Activated CD8-positive, alpha-beta T cell treated with anti-CD3 and anti-CD28 coated beads, Interleukin-2, amount 10 ng/mL, durations not matched to agents 7 days and 5 days (primary cell): ENCODE data around the gene ZBTB2. TPM values are rescaled to one million over a fixed set of nuclear protein-coding genes. Genes with fewer than 3 reads are reported as not detected.
A peak's percentile ranks its signal among the peaks of the same experiment; 100 is the strongest.
"Not testable (repeated sequence)": the region's sequence is repeated elsewhere in the genome, so short reads cannot be mapped to it uniquely, and the experiment has no call there.

Experiments
- ATAC-seq: fragments of 150-1000 bp; cut with Tn5 transposase; one replicate; pipeline ENCODE4 v1.10.0; 2021; ENCODE audit warnings: moderate library complexity
- CTCF ChIA-PET: fragments of 350-600 bp; sonication (Branson Sonifier 250); formaldehyde crosslinking; loops from one replicate; lab custom pipeline; 2021; ENCODE audit warnings: antibody characterized with exemption; lab: Charles Lee
- POLR2A ChIA-PET: fragments of 350-600 bp; sonication (Branson Sonifier 250); formaldehyde crosslinking; loops from one replicate; lab custom pipeline; 2021; ENCODE audit warnings: antibody characterized with exemption; lab: Charles Lee
- DNase-seq: peaks from one replicate; pipeline ENCODE4 v3.0.0-alpha.2; 2020
- H3K27ac Mint-ChIP-seq: one replicate; pipeline ENCODE4 v1.8.0; 2021; ENCODE audit warnings: mild to moderate bottlenecking, mixed read lengths
- H3K27me3 Mint-ChIP-seq: one replicate; pipeline ENCODE4 v1.8.0; 2021; ENCODE audit warnings: low read depth, mixed read lengths
- H3K36me3 Mint-ChIP-seq: one replicate; pipeline ENCODE4 v1.8.0; 2021; ENCODE audit warnings: low read depth, mixed read lengths
- H3K4me1 Mint-ChIP-seq: one replicate; pipeline ENCODE4 v1.8.0; 2021; ENCODE audit warnings: low read depth, mixed read lengths
- H3K4me3 Mint-ChIP-seq: one replicate; pipeline ENCODE4 v1.8.0; 2021; ENCODE audit warnings: mild to moderate bottlenecking, mixed read lengths
- H3K9me3 Mint-ChIP-seq: one replicate; pipeline ENCODE4 v1.8.0; 2022; ENCODE audit warnings: mixed read lengths; ENCODE audit not compliant: insufficient read depth
- total RNA-seq, 2 experiments: library from RNA; stranded (reverse); gene quantifications; one replicate each; pipeline ENCODE4 v1.2.3, GENCODE V29; 2021

The ZBTB2 gene
- total RNA-seq, 2 experiments from 2014 or later: 24.0 to 25.6 TPM

- Mint-ChIP-seq H3K4me3 (peak overlapping the region; percentile 57), H3K4me1 (peaks cover 24% of the 10 kb centered on the region), H3K36me3 (no peaks in the 10 kb centered on the region), H3K9me3 (no peaks in the 10 kb centered on the region), H3K27me3 (peaks cover 46% of the 10 kb centered on the region), H3K27ac (no peak overlapping the region)
- ChIA-PET POLR2A (interaction anchor here (1.2 kb wide), 1 partner anchor 312 kb away, joined by 3 read pairs; no protein-coding TSS in a partner anchor), CTCF (interaction anchor here (0.7 to 7.6 kb wide), 11 partner anchors 8 to 435 kb away, joined by 3 to 326 read pairs (median 10); no protein-coding TSS in a partner anchor)
- DNase-seq: no peak
- no peak for ATAC-seq
Measured at GRCh38 chr6:151326116-151326825, 65.1 kb downstream of the ZBTB2 start.

DNA sequence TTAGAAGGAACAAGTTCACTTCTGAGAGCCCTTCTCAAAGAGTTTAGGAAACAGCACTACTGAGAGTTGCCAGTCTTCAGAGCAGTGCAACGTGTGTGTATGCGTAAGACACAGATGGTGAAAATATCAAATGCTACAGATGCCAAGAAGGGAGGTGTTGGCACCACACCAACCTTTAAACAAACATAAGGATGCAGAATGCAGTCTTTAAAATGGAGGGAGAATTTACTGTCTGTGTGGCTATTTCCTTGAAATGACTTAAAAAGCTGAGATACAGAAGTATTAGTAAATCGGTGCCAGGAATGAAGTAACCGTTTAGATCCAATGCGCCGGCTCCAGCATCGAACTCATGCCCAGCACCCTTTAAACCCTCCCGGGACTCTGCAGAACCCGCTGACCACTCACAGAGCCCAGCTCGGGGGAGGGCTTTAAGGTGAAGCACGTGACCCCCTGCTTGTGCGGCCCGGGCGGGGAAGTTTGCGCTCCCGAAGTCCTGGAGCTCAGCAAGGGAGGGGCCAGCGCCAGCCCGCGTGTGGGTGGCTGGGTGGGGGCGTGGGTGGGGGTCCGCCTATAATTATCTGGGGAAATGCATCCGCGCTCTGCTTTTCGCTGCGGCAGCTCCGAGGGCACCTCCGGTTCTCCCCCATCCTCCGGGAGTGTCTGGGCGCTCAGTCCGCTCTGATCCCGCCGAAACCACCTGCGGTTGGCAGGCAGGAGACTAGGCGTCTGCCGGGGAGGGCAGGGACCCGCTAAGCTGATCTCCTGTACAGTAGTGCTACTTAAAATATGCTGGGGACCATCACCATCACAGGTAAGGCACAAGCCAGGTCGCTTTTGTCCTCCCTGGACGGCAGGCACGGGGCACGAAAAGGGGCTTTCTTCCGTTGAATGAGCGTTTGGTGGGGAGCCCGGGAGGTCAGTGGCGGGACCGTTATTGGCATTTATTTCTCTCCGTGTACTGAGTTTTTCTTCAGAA, 66.0 kb downstream of the ZBTB2 start:
- Mint-ChIP-seq H3K27ac (no peak overlapping the region), H3K4me3 (peak overlapping the region; percentile 57), H3K9me3 (no peaks in the 10 kb centered on the region), H3K4me1 (peaks cover 24% of the 10 kb centered on the region), H3K36me3 (no peaks in the 10 kb centered on the region), H3K27me3 (peaks cover 50% of the 10 kb centered on the region)
- DNase-seq (peak; percentile 25), ATAC-seq (peak; percentile 58)
- ChIA-PET CTCF (interaction anchor here (0.7 to 7.6 kb wide), 68 partner anchors 9 to 718 kb away, joined by 3 to 326 read pairs (median 5); partner anchors contain the start of genes MTHFD1L and RMND1), POLR2A (interaction anchor here (1.0 to 1.2 kb wide), 2 partner anchors 311 kb away, joined by 3 to 4 read pairs; no protein-coding TSS in a partner anchor)

DNA sequence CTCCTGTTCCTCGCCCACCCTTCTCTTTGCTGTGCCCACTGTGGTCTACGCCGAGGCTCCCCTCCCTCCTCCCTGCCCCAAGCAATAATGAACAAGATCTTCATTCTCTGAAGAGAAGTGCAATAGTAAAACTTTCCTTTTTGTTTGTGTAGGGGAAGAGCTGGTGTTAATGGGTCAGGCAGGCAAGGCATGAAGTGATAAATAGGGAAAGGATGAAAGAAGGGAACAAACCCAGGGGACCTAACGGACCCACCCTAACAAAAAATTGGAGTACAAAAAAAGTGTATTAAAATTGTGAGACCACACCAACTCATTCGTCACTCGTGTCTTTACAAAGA, 66.9 kb downstream of the ZBTB2 start:
- no peak overlapping the region for H3K4me3 Mint-ChIP-seq
- CTCF ChIA-PET: interaction anchor here (0.7 to 7.6 kb wide), 75 partner anchors 10 to 906 kb away, joined by 3 to 326 read pairs (median 5); partner anchors contain the start of genes MTHFD1L and RMND1

DNA sequence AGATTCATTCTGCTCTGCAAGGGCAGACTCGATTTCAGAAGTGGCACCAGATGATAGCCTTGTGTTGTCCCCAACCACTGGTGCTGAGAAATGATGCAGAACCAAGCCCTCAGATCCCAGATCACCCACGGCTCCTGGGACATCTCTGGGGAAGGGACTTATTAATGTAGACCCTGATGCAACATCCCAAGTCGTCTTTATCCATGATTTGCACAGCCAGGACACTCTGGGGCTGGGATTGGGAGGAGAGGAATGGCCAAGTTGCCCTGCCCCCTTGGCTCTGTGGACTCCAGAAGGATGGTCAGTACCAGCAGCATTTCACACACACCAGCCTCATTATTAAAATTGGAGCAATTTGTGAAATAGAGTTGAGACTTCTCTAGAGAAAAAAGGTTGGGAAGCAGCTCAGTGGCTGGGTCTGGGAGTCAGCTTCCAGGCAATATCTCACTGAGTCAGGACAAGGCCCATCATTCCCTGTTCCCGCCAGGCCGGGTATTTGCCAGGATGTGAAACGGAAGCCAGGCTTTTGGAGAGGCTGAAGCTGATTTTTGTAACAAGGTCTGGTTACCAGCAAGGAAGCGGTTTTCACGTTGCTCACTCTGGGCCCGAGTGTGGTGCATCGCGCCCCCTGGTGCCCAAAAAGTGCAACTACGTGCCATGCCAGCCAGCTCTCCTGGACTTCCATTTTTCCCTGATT, 67.4 kb downstream of the ZBTB2 start:
- H3K9me3 Mint-ChIP-seq: no peaks in the 10 kb centered on the region
- H3K4me1 Mint-ChIP-seq: peaks cover 24% of the 10 kb centered on the region
- ATAC-seq: peak; percentile 62
- POLR2A ChIA-PET: interaction anchor here (0.6 to 1.1 kb wide), 4 partner anchors 66 to 1619 kb away, joined by 3 to 6 read pairs (median 4); no protein-coding TSS in a partner anchor
- CTCF ChIA-PET: interaction anchor here (0.7 to 7.6 kb wide), 63 partner anchors 9 to 906 kb away, joined by 3 to 326 read pairs (median 5); partner anchors contain the start of gene MTHFD1L
- H3K27me3 Mint-ChIP-seq: peaks cover 53% of the 10 kb centered on the region
- no peak overlapping the region for H3K4me3 Mint-ChIP-seq
- H3K36me3 Mint-ChIP-seq: no peaks in the 10 kb centered on the region
- no peak overlapping the region for H3K27ac Mint-ChIP-seq
- peak; percentile 79 for DNase-seq

More for the DNA sequence above, 66.9 kb downstream of the ZBTB2 start:
- no peaks in the 10 kb centered on the region for H3K36me3 Mint-ChIP-seq
- H3K27me3 Mint-ChIP-seq: peaks cover 53% of the 10 kb centered on the region
- no peak overlapping the region for H3K27ac Mint-ChIP-seq
- POLR2A ChIA-PET: interaction anchor here (1.0 to 1.1 kb wide), 2 partner anchors 310 to 458 kb away, joined by 3 to 4 read pairs; no protein-coding TSS in a partner anchor
- H3K9me3 Mint-ChIP-seq: no peaks in the 10 kb centered on the region
- H3K4me1 Mint-ChIP-seq: peaks cover 24% of the 10 kb centered on the region
- DNase-seq (no peak), ATAC-seq (no peak)

DNA sequence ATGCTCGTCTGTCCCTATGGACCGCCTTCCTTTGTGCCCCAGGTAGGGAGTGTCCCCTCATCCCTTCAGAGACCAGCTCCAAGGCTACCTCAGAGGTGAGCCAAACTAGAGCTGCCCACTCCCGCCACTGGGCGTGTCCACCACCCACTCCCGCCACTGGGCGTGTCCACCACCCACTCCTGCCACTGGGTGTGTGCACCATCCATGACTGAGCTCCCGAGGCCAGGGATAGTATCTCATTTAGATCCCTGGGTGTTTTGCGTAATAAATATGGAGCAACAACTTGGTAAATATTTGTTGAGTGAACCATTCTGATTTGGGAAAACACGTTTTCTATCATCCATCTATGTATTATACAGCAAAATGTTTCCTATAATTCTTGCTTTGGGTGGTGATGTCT, 68.8 kb downstream of the ZBTB2 start:
- CTCF ChIA-PET: interaction anchor here (0.8 to 7.6 kb wide), 3 partner anchors 12 to 432 kb away, joined by 3 to 326 read pairs (median 211); no protein-coding TSS in a partner anchor

GRCh38 chr6:151321438-151321837, 69.9 kb downstream of the ZBTB2 start:
- Mint-ChIP-seq H3K27me3 (peaks cover 50% of the 10 kb centered on the region), H3K4me1 (peaks cover 24% of the 10 kb centered on the region), H3K27ac (no peak overlapping the region), H3K9me3 (no peaks in the 10 kb centered on the region), H3K4me3 (no peak overlapping the region), H3K36me3 (no peaks in the 10 kb centered on the region)
- DNase-seq (no peak), ATAC-seq (no peak)
- ChIA-PET POLR2A (interaction anchor here (0.7 kb wide), 1 partner anchor 1886 kb away, joined by 3 read pairs; no protein-coding TSS in a partner anchor), CTCF (interaction anchor here (1.0 to 1.2 kb wide), 3 partner anchors 10 to 430 kb away, joined by 3 to 9 read pairs (median 3); no protein-coding TSS in a partner anchor)

More for the DNA sequence above, 68.8 kb downstream of the ZBTB2 start:
- Mint-ChIP-seq H3K9me3 (no peaks in the 10 kb centered on the region), H3K4me1 (peaks cover 24% of the 10 kb centered on the region), H3K27me3 (peaks cover 56% of the 10 kb centered on the region), H3K27ac (no peak overlapping the region), H3K4me3 (no peak overlapping the region), H3K36me3 (no peaks in the 10 kb centered on the region)
- ATAC-seq: no peak
- no peak for DNase-seq
- POLR2A ChIA-PET: no interaction called here

GRCh38 chr6:151320140-151320539, 71.2 kb downstream of the ZBTB2 start:
- ChIA-PET POLR2A (no interaction called here), CTCF (interaction anchor here (0.5 kb wide), 1 partner anchor 496 kb away, joined by 3 read pairs; no protein-coding TSS in a partner anchor)
- no peaks in the 10 kb centered on the region for H3K36me3 Mint-ChIP-seq
- H3K27me3 Mint-ChIP-seq: peaks cover 42% of the 10 kb centered on the region
- H3K4me1 Mint-ChIP-seq: peaks cover 14% of the 10 kb centered on the region
- H3K27ac Mint-ChIP-seq: no peak overlapping the region
- DNase-seq (no peak), ATAC-seq (no peak)
- H3K4me3 Mint-ChIP-seq: no peak overlapping the region
- peaks cover 9% of the 10 kb centered on the region for H3K9me3 Mint-ChIP-seq

DNA sequence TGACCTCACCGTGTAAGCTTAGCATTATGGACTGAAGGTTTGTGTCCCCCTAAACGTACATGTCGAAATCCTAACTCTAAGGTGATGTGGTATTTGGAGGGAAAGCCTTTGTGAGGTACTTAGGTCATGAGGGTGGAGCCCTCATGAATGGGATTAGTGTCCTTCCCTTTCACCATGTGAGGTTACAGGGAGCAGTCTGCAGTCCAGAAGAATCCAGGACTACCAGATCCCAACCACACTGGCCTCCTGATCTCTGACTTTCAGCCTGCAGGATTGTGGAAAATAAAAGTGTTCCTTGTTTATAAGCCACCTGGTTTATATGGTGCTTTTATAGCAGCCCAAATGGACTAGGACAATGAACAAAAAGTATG, 73.4 kb downstream of the ZBTB2 start:
- no peaks in the 10 kb centered on the region for H3K36me3 Mint-ChIP-seq

DNA sequence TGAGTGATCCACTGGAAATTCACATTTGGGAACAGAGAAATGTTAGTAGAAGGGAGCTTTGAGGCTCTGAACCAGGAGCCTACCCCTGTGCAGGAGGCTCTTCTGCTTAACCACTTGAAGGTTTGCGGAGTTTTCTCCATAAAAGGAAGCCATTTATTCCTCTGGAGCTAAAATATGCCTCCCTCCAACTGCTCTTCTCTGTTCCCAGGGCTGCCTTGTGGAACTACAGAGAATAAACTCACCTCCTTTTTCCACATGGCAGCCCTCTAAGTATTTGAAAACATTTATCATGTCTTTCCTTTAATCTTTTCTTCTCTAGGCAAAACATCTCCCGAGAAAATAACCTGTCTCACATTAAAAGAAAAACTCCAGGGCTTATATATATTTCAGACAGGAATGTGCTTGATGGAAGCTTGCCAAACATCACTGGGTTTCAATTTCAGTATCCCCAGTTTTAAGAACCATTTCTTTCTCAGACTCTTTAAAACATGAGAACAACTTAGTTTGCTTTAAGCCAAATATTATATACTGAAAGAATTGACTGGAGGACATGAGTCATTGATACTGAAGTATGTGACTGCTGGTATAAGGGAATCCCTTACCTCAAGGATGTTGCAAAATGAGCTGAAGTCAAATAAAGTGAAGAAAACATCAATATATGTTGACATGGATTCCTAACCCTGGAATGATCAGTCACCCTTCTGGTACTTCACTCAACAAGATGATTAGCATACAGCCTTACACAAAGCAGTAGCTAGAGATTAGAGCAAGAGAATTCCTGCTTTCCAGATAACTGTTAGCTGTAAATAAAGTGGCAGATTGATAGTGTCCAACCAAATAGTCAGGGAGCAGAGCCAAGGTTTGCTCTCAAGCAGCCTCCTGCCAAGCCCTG, 74.0 kb downstream of the ZBTB2 start:
- no peak overlapping the region for H3K4me3 Mint-ChIP-seq
- DNase-seq: no peak
- H3K4me1 Mint-ChIP-seq: no peaks in the 10 kb centered on the region
- ChIA-PET POLR2A (no interaction called here), CTCF (interaction anchor here (1.8 kb wide), 1 partner anchor 425 kb away, joined by 5 read pairs; no protein-coding TSS in a partner anchor)
- peaks cover 24% of the 10 kb centered on the region for H3K27me3 Mint-ChIP-seq
- H3K9me3 Mint-ChIP-seq: peaks cover 9% of the 10 kb centered on the region
- ATAC-seq: no peak
- no peaks in the 10 kb centered on the region for H3K36me3 Mint-ChIP-seq
- H3K27ac Mint-ChIP-seq: no peak overlapping the region

More for the DNA sequence above, 73.4 kb downstream of the ZBTB2 start:
- Mint-ChIP-seq H3K4me3 (no peak overlapping the region), H3K4me1 (no peaks in the 10 kb centered on the region), H3K27me3 (peaks cover 30% of the 10 kb centered on the region), H3K27ac (no peak overlapping the region), H3K9me3 (peaks cover 9% of the 10 kb centered on the region)
- ChIA-PET POLR2A (no interaction called here), CTCF (interaction anchor here (1.8 kb wide), 1 partner anchor 426 kb away, joined by 5 read pairs; no protein-coding TSS in a partner anchor)
- ATAC-seq (no peak), DNase-seq (no peak)

GRCh38 chr6:151315661-151316060, 75.7 kb downstream of the ZBTB2 start:
- ATAC-seq, H3K36me3 Mint-ChIP-seq, H3K4me3 Mint-ChIP-seq, H3K9me3 Mint-ChIP-seq, POLR2A ChIA-PET, DNase-seq, H3K4me1 Mint-ChIP-seq, H3K27ac Mint-ChIP-seq: not testable (repeated sequence)
- peaks cover 19% of the 10 kb centered on the region for H3K27me3 Mint-ChIP-seq
- CTCF ChIA-PET: interaction anchor here (2.0 kb wide), 1 partner anchor 9 kb away, joined by 8 read pairs; no protein-coding TSS in a partner anchor
